ENCODE measurements around the gene EPN2.
A peak's percentile ranks its signal among the peaks of the same experiment; 100 is the strongest.
"Not testable (repeated sequence)": the region's sequence is repeated elsewhere in the genome, so short reads cannot be mapped to it uniquely, and the experiment has no call there.

Gene EPN2

GRCh38 chr17:19237139-19237388, at the start of gene EPN2:
Gene EPN2 (plus strand): TSS chr17:19237366. CDS start chr17:19283120, 45,754 bp downstream.
- DNase-seq: not testable (repeated sequence)

- DNase-seq: not testable (repeated sequence)
Measured at GRCh38 chr17:19187883-19188869, 49.0 kb upstream of the EPN2 start.

- DNase-seq: not testable (repeated sequence)
Measured at GRCh38 chr17:19188870-19189708, 48.1 kb upstream of the EPN2 start.

GRCh38 chr17:19189781-19190405, 47.3 kb upstream of the EPN2 start:
- DNase-seq: not testable (repeated sequence)

GRCh38 chr17:19196382-19197204, 40.6 kb upstream of the EPN2 start:
- DNase-seq: not testable (repeated sequence)

GRCh38 chr17:19202448-19202847, 34.7 kb upstream of the EPN2 start:
- DNase-seq: not testable (repeated sequence)

- not testable (repeated sequence) for DNase-seq
Measured at GRCh38 chr17:19203429-19203828, 33.7 kb upstream of the EPN2 start.

- DNase-seq: not testable (repeated sequence)
Measured at GRCh38 chr17:19215074-19215860, 21.9 kb upstream of the EPN2 start.

GRCh38 chr17:19216148-19216926, 20.8 kb upstream of the EPN2 start:
- not testable (repeated sequence) for DNase-seq

- DNase-seq: not testable (repeated sequence)
Measured at GRCh38 chr17:19218914-19219313, 18.3 kb upstream of the EPN2 start.

- DNase-seq: not testable (repeated sequence)
Measured at GRCh38 chr17:19219384-19219783, 17.8 kb upstream of the EPN2 start.

GRCh38 chr17:19220195-19220594, 17.0 kb upstream of the EPN2 start:
- DNase-seq: not testable (repeated sequence)

GRCh38 chr17:19226610-19227588, 10.3 kb upstream of the EPN2 start:
- not testable (repeated sequence) for DNase-seq

GRCh38 chr17:19234676-19235075, 2.5 kb upstream of the EPN2 start:
- DNase-seq: not testable (repeated sequence)

- not testable (repeated sequence) for DNase-seq
Measured at GRCh38 chr17:19236351-19237138, 621 bp upstream of the EPN2 start.

GRCh38 chr17:19237389-19238166, 412 bp downstream of the EPN2 start:
- DNase-seq: peak in 9 of 56 donors; percentile 61 to 73 (median 67)

Measured in nucleus accumbens (tissue), 56 donors.